Stimulated activated CD4-positive, alpha-beta T cell treated with anti-CD3 and anti-CD28 coated beads, Interleukin-12 subunit alpha, Interleukin-12 subunit beta, amount 100 ng/mL, for 48 hours (primary cell): Measurements from ENCODE around the gene TULP4.
"Not testable (repeated sequence)": the region's sequence is repeated elsewhere in the genome, so short reads cannot be mapped to it uniquely, and the experiment has no call there.

Experiments used
- DNase-seq, 3 donors: peaks; one replicate each; pipeline ENCODE4 v3.0.0-alpha.2; 2020; ENCODE audit warnings: low read depth in 2 of 3, low spot score in 1 of 3

The TULP4 gene

DNA sequence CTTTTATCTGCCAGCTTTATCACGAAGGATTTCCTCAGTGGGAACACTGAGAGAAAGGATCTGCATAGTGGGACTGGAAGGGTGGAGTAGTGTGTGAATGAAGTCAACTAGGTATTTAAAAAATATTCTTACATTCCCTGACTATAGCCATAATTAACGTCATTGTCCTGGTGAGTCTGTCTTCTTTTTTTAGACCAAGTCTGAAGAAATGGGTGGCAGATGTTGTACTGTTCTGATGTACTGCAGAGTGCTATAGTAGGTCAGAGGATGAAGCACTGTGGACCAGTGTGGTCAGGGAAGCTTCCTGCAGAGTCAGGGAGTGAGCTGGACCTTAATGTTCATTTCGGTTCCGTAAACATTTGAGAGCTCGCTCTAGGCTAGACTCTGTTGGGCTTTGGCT, 11.9 kb downstream of the TULP4 start:
- no peak for DNase-seq

GRCh38 chr6:158327211-158327610, 14.9 kb downstream of the TULP4 start:
- no peak for DNase-seq

- DNase-seq, result no peak
Measured at GRCh38 chr6:158328952-158329351, 16.7 kb downstream of the TULP4 start.

DNA sequence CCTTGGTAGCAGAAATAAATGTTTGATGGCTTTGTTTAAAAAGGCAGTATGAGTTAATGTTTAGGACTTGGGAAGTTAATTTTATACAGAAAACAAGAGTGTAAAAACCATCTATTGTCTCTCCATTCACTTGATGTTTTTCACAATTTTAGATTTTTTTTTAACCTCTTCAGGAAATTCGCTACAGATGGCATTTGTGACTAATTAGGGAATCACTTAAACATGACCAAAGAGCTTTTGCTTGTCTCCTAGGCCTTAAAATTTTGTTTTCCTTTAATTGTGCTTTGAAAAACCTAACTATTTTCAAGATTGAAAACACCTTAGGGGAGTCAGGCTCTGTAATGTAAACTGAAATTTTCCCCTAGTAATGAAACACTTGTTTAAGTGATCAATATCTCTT, 17.3 kb downstream of the TULP4 start:
- no peak for DNase-seq

DNA sequence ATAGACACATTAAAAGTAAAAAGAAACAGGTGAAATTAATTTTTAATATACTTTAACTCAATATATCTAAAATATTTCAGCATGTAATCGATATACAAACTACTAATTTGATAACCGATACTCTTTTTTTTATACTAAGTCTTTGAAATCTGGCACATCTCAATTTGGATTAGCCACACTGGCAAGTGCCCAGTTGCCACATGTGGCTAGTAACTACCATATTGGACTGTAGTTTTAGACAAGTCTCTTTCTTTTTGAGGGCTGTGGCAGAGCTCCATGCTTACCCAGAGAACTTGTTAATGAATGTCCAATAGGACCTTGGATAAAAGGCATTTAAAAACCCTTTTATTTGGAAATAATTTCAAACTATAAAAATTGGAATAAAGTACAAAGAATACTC, 17.8 kb downstream of the TULP4 start:
- DNase-seq, result no peak

- DNase-seq, result no peak
Measured at GRCh38 chr6:158332237-158332636, 20.0 kb downstream of the TULP4 start.

DNA sequence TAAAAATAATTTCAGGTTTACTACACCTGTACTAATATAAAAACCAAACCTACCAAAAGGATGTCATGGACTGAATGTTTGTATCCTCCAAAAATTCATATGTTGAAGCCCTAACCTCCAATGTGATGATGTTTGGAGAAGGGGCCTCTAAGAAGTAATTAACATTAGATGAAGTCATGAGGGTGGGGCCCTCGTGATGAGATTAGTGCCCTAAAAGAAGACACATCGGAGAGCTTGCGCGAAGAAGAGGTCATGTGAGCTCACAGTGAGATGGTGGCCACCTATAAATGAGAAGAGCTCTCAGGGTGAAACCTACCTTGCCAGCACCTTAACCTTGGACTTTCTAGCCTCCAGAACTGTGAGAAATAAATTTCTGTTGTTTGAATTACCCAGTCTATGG, 20.8 kb downstream of the TULP4 start:
- DNase-seq, result no peak

DNA sequence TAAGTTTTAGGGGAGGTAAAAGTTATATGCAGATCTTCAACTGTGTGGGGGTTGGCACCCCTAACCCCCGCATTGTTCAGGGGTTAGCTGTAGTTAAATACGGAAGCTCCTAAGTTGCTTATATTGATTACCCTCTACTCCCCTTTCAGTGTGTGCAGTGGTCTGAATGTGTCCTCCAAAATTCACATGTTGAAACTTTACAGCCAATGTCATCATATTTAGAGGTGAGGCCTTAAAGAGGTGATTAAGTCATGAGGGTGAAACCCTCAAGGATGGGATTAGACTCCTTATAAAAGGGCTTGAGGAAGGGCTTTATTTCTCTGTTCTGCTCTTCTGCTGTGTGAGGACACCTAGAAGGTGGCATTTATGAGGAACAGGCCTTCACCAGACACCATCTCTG, 22.3 kb downstream of the TULP4 start:
- no peak for DNase-seq

DNA sequence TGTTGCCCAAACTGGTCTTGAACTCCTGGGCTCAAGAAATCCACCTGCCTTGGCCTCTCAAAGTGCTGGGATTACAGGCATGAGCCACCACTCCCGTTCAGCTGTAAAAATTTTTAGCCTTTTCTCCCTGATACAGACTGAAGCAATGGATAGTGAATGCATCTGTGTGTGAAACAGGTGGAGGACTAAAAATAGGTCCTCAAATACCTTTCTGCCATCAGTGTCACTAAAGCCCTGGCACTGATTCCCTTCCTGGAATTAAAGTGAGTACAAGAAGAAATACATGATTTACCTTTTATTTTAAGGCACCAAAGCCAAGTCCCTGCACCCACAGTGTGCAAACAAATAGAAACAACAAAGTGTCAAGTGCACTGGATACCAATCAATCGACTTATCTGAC, 25.1 kb downstream of the TULP4 start:
- DNase-seq, result no peak

DNA sequence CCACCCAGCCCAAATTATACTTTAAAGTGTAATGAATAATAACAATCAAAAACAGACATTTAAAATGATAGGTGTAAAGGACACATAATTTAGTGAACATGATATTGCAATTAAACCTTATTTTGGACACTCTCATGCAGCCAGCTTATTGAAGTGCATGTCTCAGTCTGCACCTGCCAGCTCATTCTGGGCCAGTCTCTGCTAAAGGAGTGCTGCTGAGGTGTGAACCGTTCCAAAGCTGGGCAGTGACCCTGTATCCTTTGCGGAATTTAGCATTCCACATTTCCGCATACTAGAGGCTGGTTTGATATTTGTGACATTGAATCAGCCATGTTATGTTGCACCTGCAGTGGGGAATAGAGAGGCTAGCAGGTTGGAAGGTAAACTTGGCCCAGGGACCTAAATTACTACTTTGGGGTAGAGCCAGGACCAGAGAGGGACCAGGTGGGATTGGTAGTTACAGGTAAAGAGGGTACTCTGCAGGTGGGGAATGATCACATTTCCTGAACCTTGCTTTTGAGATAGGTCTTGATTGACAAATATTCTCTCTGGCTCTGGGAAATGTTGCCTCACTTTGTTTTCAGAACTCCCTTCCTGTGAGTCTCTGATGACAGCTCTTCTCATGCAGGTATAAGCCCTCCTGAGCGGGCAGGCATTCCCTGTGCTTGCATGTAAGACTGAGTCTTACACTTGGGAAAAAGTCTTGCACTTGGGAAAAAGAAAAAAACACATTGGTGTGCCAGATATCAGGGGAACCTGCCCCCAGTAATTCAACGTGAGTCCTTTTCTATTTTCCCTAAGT, 26.2 kb downstream of the TULP4 start:
- no peak for DNase-seq

- not testable (repeated sequence) for DNase-seq
Measured at GRCh38 chr6:158339197-158339596, 26.9 kb downstream of the TULP4 start.

GRCh38 chr6:158340252-158340651, 28.0 kb downstream of the TULP4 start:
- DNase-seq, result no peak

DNA sequence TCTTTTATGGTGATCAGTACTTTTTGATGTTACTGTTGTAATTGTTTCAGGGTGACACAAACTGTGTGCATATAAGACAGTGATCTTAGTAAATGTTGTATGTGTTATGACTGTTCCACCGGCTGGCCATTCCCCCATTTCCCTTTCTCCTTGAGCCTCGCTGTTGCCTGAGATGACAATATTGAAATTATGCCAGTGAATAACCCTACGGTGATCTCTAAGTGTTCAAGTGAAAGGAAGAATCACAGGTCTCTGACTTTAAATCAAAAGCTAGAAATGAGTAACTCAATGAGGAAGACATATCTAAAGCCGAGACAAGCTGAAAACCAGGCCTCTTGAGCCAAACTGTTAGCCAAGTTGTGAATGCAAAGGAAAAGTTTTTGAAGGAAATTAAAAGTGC, 32.3 kb downstream of the TULP4 start:
- DNase-seq, result no peak

- not testable (repeated sequence) for DNase-seq
Measured at GRCh38 chr6:158345444-158345843, 33.2 kb downstream of the TULP4 start.

DNA sequence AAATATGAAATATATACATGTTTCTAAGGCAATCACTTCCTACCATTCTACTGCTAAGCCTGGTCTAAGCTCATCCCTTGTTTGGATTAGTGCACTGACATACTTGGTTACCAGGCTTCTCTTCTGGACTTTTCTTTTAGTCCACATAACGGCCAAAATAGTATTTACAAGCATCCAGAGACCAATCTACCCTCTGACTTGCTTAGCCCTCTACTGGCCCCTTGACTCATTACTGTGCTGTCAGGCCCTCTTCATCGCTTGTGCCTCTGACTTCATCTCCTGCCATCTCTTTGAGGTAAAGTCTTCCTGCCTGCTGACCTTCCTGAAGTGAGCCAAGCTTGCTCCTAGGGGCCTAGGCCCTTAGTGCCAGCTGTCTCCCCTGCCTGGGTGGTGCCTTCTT, 35.1 kb downstream of the TULP4 start:
- DNase-seq, result no peak

- not testable (repeated sequence) for DNase-seq
Measured at GRCh38 chr6:158348737-158349504, 36.7 kb downstream of the TULP4 start.

DNA sequence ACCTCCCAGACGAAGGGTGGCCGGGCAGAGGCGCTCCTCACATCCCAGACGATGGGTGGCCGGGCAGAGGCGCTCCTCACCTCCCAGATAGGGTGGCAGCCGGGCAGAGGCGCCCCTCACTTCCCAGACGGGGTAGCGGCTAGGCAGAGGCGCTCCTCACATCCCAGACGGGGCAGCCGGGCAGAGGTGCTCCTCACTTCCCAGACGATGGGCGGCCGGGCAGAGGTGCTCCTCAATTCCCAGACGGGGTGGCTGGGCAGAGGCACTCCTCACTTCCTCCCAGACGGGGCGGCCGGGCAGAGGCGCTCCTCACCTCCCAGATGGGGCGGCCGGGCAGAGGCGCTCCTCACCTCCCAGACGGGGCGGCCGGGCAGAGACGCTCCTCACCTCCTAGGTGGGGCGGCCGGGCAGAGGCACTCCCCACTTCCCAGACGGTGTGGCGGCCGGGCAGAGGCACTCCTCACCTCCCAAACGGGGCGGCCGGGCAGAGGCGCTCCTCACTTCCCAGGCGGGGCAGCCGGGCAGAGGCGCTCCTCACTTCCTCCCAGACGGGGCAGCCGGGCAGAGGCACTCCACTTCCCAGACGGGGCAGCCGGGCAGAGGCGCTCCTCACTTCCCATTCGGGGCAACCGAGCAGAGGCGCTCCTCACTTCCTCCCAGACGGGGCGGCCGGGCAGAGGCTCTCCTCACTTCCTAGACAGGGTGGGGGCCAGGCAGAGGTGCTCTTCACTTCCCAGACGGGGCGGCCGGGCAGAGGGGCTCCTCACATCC, 37.4 kb downstream of the TULP4 start:
- not testable (repeated sequence) for DNase-seq

DNA sequence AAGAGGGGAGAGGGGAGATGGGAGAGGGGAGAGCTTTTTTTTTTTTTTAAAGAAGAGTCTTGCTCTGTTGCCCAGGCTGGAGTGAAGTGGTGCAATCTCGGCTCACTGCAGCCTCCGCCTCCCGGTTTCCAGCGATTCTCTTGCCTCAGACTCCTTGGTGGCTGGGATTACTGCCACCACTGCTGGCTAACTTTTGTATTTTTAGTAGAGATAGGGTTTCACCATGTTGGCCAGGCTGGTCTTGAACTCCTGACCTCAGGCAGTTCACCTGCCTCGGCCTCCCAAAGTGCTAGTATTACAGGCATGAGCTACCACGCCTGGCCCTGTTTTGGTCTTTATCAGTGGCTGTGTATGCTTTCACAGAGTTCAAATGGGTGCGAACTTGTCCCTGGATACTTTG, 38.5 kb downstream of the TULP4 start:
- DNase-seq, result not testable (repeated sequence)

DNA sequence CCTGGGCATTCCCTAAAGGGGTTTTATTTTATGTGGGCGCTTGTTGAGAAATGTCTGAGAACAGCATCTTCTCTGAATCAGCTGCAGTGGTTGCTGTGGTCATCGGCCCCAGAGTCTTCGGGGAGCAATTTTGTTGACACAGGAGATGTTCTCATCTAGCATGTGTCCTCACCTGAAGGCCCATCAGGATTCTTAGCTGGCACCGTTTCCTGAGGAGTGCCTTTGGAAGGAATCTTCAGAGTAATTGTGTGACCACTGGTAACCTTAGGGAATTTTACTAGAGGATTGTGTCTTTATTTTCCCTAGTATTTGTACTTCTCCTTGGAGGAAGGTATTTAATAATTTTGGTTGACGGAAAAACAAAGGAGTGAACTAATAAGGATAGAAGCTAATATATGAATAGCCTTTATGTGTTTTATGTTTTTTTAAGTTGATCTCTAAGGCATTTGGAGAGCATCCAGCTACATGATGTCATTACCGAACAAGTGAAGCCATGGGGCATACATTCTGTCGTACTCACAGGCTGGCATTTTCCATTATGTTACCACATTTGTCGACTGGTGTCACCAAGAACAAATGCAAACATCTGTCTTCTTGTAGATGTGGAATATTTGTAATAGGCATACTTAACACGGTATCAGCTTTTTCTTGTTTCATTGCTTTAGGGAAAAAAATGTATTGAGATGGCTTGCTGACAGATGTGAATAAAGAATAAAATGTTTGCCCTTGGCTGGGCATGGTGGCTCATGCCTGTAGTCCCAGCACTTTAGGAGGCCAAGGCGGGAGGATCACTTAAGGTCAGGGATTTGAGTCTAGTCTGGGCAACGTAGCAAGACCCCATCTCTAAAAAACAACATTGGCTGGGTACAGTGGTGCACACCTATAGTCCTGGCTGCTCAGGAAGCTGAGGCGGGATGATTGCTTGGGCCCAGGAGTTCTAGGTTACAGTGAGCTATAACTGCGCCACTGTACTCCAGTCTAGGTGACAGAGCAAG, 41.9 kb downstream of the TULP4 start:
- DNase-seq, result no peak
